Hippocampal formation (tissue), 2 donors: ENCODE results near the gene PITPNM1.
A peak's percentile ranks its signal among the peaks of the same experiment; 100 is the strongest.
"Not testable (repeated sequence)": the region's sequence is repeated elsewhere in the genome, so short reads cannot be mapped to it uniquely, and the experiment has no call there.

Source experiments
- DNase-seq, 2 donors: peaks; one replicate each; lab custom pipeline; 2025; lab: John Stamatoyannopoulos, UW

PITPNM1 gene

DNA sequence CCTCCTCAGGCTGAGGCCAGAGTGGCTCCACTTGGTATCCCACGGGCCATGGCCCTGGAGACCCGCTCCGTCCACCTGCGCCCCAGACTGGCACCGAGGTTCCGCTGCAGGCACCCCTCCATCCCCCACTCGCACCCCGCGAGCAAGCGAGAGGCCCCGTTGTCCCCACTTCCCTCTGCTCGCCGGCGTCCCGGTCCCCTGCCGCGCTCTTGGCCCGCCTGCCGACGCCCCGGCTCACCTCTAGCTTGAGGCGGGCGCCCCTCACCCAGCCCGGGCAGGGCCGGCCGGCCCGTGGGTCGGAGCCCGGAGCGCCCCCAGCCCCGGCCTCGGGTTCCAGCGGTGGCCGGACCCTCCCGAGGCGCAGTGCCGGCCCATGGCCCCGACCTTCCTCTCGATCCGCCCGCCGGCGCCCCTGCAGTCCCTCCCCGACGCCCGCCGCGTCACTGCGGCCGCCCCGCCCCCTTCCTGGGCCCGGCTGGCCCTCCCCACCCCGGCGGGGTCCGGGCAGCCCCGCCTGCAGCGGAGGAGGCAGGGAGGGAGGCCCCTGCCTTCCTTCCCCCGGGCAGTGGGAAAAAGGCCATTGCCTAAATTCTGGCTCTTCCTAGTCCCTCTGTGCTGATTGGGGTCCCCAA, at the start of gene PITPNM1:
Gene PITPNM1, minus strand, starts transcription at position 414 of the 632 bp plus-strand sequence. CDS start 1,183 bp downstream, outside the sequence.
- DNase-seq, result peak in 1 of 2 donors; percentile 40

DNA sequence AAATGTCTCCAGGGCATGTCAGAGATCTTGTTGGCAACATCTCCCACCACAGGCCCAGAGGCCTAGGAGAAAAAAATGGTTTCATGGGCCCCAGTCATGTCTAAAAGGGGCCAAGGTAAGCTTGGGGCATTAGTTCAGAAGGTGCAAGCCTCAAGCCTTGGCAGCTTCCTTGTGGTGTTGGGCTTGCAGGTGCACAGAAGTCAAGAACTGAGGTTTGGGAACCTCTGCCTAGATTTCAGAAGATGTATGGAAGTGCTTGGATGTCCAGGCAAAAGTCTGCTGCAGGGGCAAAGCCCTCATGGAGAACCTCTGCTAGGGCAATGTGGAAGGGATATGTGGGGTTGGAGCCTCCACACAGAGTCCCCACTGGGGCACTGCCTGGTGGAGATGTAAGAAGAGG, 46.5 kb upstream of the PITPNM1 start:
- DNase-seq, result not testable (repeated sequence)

DNA sequence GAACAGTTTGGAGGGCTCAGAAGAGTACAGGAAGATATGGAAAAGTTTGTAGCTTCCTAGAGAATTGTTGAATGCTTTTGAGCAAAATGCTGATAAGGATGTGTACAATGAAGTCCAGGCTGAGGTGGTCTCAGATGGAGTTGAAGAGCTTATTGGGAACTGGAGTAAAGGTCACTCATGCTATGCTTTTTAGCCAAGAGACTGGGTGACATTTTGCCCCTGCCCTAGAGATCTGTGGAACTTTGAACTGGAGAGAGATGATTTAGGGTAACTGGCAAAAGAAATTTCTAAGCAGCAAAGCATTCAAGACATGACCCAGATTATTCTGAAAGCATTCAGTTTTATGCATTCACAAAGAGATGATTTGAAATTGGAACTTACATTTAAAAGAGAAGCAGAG, 46.0 kb upstream of the PITPNM1 start:
- DNase-seq, result no peak

DNA sequence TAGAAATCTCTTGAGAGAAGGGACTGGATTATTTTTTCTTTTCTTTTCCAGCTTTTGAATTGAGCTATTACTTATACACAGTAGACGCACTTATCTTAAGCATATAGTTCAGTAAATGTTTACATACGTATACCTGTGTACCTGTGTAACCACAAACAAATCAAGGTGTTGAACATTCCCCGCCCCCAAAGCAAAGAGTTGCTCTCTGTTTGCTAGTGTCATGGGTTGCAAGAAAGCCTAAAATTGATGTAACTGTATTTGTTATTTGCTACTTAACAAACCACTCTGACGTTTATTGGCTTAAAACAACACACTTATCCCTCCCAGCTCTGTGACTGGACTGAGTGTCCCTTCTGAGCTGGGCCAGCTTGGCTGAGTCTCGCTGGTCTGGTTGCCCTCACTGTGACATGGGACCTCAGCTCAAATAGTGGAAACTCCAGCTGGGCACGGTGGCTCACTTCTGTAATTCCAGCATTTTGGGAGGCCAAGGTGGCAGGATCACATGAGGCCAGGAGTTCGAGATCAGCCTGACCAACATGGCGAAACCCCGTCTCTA, 43.5 kb upstream of the PITPNM1 start:
- no peak for DNase-seq

- not testable (repeated sequence) for DNase-seq
Measured at GRCh38 chr11:67548112-67548511, 42.9 kb upstream of the PITPNM1 start.

GRCh38 chr11:67545280-67545679, 40.1 kb upstream of the PITPNM1 start:
- DNase-seq, result no peak

- no peak for DNase-seq
Measured at GRCh38 chr11:67544616-67545242, 39.6 kb upstream of the PITPNM1 start.

- no peak for DNase-seq
Measured at GRCh38 chr11:67543585-67543984, 38.4 kb upstream of the PITPNM1 start.

DNA sequence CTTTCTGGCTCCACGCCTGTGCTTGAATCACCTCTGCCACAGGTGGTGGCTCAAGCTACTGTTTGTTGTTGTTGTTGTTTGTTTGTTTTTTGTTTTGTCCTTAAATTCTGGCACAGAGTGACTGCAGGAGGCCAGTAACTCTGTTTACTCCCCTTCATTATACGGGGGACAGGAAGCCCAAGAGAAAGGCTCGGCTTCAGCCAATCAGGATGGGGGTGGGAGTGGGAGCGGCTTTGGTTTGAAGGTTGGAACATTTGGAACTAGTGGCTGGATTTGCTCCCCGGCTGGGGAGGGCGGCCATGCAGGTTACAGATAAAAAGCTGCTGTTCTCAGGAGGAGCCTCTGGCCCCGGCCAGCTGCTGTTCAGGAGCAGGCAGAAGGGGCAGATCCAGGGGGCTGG, 37.8 kb upstream of the PITPNM1 start:
- no peak for DNase-seq

GRCh38 chr11:67542169-67542568, 37.0 kb upstream of the PITPNM1 start:
- DNase-seq, result no peak

DNA sequence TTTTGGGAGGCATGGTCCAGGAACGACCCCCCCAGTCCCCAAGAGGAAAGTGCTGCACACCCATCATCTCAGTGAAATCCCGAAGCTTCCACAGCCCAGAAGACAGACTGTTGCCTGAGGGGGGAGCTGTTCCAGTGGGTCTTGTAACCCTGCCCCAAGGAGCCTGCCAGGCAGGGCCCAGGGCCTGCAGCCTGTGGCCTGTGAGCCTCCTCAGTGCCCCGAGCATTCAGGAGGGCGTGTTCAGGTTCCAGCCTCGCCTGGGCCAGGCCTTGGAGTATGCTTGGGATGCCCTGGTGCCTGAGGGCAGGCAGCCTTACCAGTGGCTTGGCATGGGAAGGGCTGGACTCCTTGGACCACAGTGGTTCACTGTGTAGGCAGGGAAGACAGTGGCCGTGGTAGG, 36.0 kb upstream of the PITPNM1 start:
- DNase-seq, result no peak

- DNase-seq, result no peak
Measured at GRCh38 chr11:67539550-67539949, 34.4 kb upstream of the PITPNM1 start.

- no peak for DNase-seq
Measured at GRCh38 chr11:67538823-67539505, 33.8 kb upstream of the PITPNM1 start.

DNA sequence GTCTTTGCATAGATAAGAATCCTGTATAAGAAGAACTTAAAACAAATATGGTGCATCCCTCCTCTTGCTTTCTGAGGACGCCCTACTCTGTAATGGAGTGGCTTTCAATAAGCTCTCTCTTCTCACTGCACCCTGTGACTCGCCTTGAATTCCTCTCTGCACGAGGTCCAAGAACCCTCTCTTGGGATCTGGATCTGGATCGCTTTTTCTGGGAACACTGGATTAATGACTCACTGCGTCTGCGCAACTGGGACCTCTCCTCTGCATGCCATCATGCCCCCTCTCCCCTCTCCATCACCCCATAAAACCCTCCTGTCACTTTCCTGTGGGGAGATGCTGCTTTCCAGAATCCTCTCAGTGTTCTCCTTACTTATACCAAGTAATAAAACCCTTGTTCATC, 33.1 kb upstream of the PITPNM1 start:
- no peak for DNase-seq

- DNase-seq, result no peak
Measured at GRCh38 chr11:67535561-67535960, 30.4 kb upstream of the PITPNM1 start.

DNA sequence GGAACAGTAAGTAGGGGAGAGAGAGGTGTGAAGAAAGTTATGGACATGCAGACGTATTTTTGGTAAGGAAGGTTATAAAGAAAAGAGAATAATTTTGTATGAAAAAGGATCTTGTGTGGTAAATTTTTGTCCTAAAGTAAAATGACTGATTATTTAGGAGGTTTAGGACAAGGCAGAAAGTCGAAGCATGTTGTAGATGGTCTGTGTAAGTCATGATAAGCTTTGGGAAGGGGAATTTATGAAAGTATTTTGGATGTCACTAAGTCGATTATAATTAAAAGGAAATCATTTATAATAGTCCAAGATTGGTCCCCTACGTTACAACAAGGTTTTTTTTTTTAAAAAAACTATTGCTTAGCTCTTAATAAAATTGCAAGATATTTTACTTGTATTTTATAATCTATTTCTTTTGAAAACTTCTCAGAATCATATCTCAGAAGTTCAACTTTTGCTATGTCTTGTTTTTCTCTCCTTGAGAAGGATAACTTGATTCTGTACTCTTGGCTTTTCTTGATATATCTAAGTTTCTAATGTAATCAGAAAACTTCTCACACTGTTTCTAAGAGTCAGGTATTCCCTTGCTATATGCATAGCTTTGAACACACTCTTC, 29.0 kb upstream of the PITPNM1 start:
- DNase-seq, result no peak

- no peak for DNase-seq
Measured at GRCh38 chr11:67532889-67533288, 27.7 kb upstream of the PITPNM1 start.

- DNase-seq, result no peak
Measured at GRCh38 chr11:67530282-67530592, 25.1 kb upstream of the PITPNM1 start.

GRCh38 chr11:67528376-67528775, 23.2 kb upstream of the PITPNM1 start:
- no peak for DNase-seq

DNA sequence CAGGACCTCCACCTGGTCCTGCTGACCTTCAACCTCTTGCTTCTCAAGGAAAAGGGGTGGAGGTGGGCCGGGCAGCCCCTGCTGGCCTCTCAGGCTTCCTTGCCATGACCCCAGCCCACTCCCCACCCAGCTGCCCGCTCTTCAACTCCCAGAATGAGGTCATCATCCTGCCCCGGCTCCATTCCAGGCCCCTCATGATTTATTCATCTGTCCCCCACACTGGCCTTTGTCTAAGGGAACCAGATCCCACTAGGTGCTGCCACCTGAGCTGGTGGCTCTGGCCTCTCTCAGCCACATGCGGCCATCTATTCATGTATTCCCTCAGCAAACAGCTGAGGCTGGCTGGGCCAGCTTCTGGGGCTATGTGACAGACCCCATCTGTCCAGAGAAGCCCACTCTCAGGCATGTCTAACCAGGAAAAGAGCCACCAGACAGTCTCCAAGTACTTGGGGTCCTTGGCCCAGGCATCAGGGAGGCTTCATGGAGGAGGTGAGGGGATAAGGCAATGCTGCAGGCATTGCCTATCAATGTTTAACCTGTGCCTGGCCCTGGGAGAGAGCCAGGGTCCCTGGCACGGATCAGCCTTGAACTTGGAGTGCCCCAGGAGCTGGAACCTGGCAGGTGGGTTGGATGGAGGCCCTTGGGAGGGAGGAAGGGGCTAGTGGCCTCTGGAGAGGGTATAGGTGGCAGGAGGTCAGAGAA, 20.3 kb upstream of the PITPNM1 start:
- DNase-seq, result no peak

- no peak for DNase-seq
Measured at GRCh38 chr11:67524480-67524808, 19.3 kb upstream of the PITPNM1 start.
